H9 (cell line): ENCODE data around the gene C1orf116. TPM values are rescaled to one million over a fixed set of nuclear protein-coding genes. Genes with fewer than 3 reads are reported as not detected.

Source experiments
- DNase-seq: peaks from one replicate; pipeline ENCODE4 v3.0.0-alpha.2; 2017
- H2AFZ ChIP-seq: one replicate; pipeline ENCODE4 v1.6.1; 2013; ENCODE audit warnings: mild to moderate bottlenecking, low read length, control low read depth, moderate library complexity
- H2AK5ac ChIP-seq: 2 replicates; pipeline ENCODE4 v1.6.1; 2013; ENCODE audit warnings: low read length, control low read depth, mixed read lengths; ENCODE audit not compliant: insufficient read length
- H2BK120ac ChIP-seq: one replicate; pipeline ENCODE4 v1.6.1; 2013; ENCODE audit warnings: low read depth, mild to moderate bottlenecking, low read length, control low read depth, inconsistent platforms; ENCODE audit not compliant: poor library complexity, severe bottlenecking
- H2BK12ac ChIP-seq: 2 replicates; pipeline ENCODE4 v1.6.1; 2013; ENCODE audit warnings: low read length, control low read depth, mixed read lengths, low read depth; ENCODE audit not compliant: insufficient read length
- H2BK15ac ChIP-seq: 2 replicates; pipeline ENCODE4 v1.6.1; 2013; ENCODE audit warnings: low read depth, low read length, control low read depth
- H2BK20ac ChIP-seq: one replicate; pipeline ENCODE4 v1.6.1; 2013; ENCODE audit warnings: low read depth, mild to moderate bottlenecking, low read length, control low read depth, inconsistent platforms; ENCODE audit not compliant: poor library complexity, severe bottlenecking
- H2BK5ac ChIP-seq: 2 replicates; pipeline ENCODE4 v1.6.1; 2013; ENCODE audit warnings: low read length, control low read depth, mixed read lengths; ENCODE audit not compliant: insufficient read length
- H3K14ac ChIP-seq: 2 replicates; pipeline ENCODE4 v1.6.1; 2013; ENCODE audit warnings: low read length, control low read depth; ENCODE audit not compliant: insufficient read depth
- H3K18ac ChIP-seq: 2 replicates; pipeline ENCODE4 v1.6.1; 2013; ENCODE audit warnings: low read depth, mild to moderate bottlenecking, mixed read lengths, low read length, control low read depth; ENCODE audit not compliant: insufficient read length
- H3K23ac ChIP-seq: 2 replicates; pipeline ENCODE4 v1.6.1; 2013; ENCODE audit warnings: low read length, control low read depth, mixed read lengths, low read depth; ENCODE audit not compliant: insufficient read length
- H3K23me2 ChIP-seq: 2 replicates; pipeline ENCODE4 v1.6.1; 2013; ENCODE audit warnings: low read depth, mild to moderate bottlenecking, mixed read lengths, low read length, control low read depth; ENCODE audit not compliant: insufficient read length, poor library complexity, severe bottlenecking
- H3K27ac ChIP-seq: 2 replicates; pipeline ENCODE4 v1.5.1; 2013; ENCODE audit warnings: low read length, control low read depth, mixed read lengths, low read depth; ENCODE audit not compliant: insufficient read length
- H3K27me3 ChIP-seq: 2 replicates; pipeline ENCODE4 v1.6.1; 2013; ENCODE audit warnings: low read length, control low read depth, inconsistent platforms; ENCODE audit not compliant: insufficient read depth
- H3K4ac ChIP-seq: 2 replicates; pipeline ENCODE4 v1.6.1; 2013; ENCODE audit warnings: low read depth, mild to moderate bottlenecking, control low read depth, inconsistent platforms, low read length, moderate library complexity
- H3K4me1 ChIP-seq: 2 replicates; pipeline ENCODE4 v1.6.1; 2013; ENCODE audit warnings: low read length, control low read depth, inconsistent platforms; ENCODE audit not compliant: insufficient read depth
- H3K4me2 ChIP-seq: 2 replicates; pipeline ENCODE4 v1.6.1; 2013; ENCODE audit warnings: low read length, control low read depth, mixed read lengths; ENCODE audit not compliant: insufficient read length, insufficient read depth
- H3K56ac ChIP-seq: 2 replicates; pipeline ENCODE4 v1.6.1; 2013; ENCODE audit warnings: low read depth, mild to moderate bottlenecking, mixed read lengths, low read length, control low read depth; ENCODE audit not compliant: insufficient read length
- H3K79me1 ChIP-seq: 2 replicates; pipeline ENCODE4 v1.6.1; 2013; ENCODE audit warnings: low read depth, mild to moderate bottlenecking, moderate library complexity, low read length, control low read depth, inconsistent platforms; ENCODE audit not compliant: insufficient read depth, poor library complexity, severe bottlenecking
- H3K79me2 ChIP-seq: 2 replicates; pipeline ENCODE4 v1.6.1; 2013; ENCODE audit warnings: low read length, control low read depth, inconsistent platforms; ENCODE audit not compliant: insufficient read depth
- H3K9ac ChIP-seq: 2 replicates; pipeline ENCODE4 v1.6.1; 2013; ENCODE audit warnings: low read length, control low read depth, mixed read lengths; ENCODE audit not compliant: insufficient read length; ENCODE audit errors: extremely low read depth
- H3K9me3 ChIP-seq: one replicate; pipeline ENCODE4 v1.6.1; 2013; ENCODE audit warnings: low read depth, low read length, inconsistent platforms; ENCODE audit not compliant: control insufficient read depth
- H3T11ph ChIP-seq: one replicate; pipeline ENCODE4 v1.6.1; 2013; ENCODE audit warnings: mild to moderate bottlenecking, low read length, control low read depth, inconsistent platforms
- H4K20me1 ChIP-seq: one replicate; pipeline ENCODE4 v1.6.1; 2013; ENCODE audit not compliant: control insufficient read depth, insufficient read length, insufficient read depth
- H4K5ac ChIP-seq: 2 replicates; pipeline ENCODE4 v1.6.1; 2013; ENCODE audit warnings: low read depth, mild to moderate bottlenecking, mixed read lengths, low read length, control low read depth; ENCODE audit not compliant: insufficient read length
- H4K8ac ChIP-seq: replicated peaks from 2 replicates; pipeline ENCODE4 v1.6.1; 2013; ENCODE audit warnings: low read length, control low read depth, mixed read lengths, low read depth; ENCODE audit not compliant: insufficient read length
- H4K91ac ChIP-seq: 2 replicates; pipeline ENCODE4 v1.6.1; 2013; ENCODE audit warnings: low read depth, mild to moderate bottlenecking, moderate library complexity, mixed read lengths, low read length, control low read depth; ENCODE audit not compliant: insufficient read length
- H3K27ac Mint-ChIP-seq, 3 experiments: 2 replicates in 2 of 3; 3 replicates in 1 of 3; pipeline ENCODE4 v1.8.0; 2020 to 2021; ENCODE audit warnings: mixed read lengths in 3 of 3, mild to moderate bottlenecking in 1 of 3, moderate library complexity in 1 of 3
- H3K27me3 Mint-ChIP-seq: 2 replicates; pipeline ENCODE4 v1.8.0; 2021; ENCODE audit warnings: low read depth, mild to moderate bottlenecking, moderate library complexity, mixed read lengths
- H3K36me3 Mint-ChIP-seq, 3 experiments: 2 replicates in 2 of 3; 3 replicates in 1 of 3; pipeline ENCODE4 v1.8.0; 2020 to 2021; ENCODE audit warnings: low read depth in 3 of 3, mixed read lengths in 3 of 3; ENCODE audit not compliant: insufficient read depth in 1 of 3
- H3K4me1 Mint-ChIP-seq, 2 experiments: 2 replicates each; pipeline ENCODE4 v1.8.0; 2020; ENCODE audit warnings: mixed read lengths in 2 of 2
- H3K4me3 Mint-ChIP-seq, 2 experiments: 2 replicates in 1 of 2; 3 replicates in 1 of 2; pipeline ENCODE4 v1.8.0; 2020 to 2021; ENCODE audit warnings: mild to moderate bottlenecking in 2 of 2, mixed read lengths in 2 of 2, moderate library complexity in 1 of 2
- H3K9me3 Mint-ChIP-seq, 2 experiments: 2 replicates in 1 of 2; 3 replicates in 1 of 2; pipeline ENCODE4 v1.8.0; 2020; ENCODE audit warnings: mild to moderate bottlenecking in 2 of 2, mixed read lengths in 2 of 2, moderate library complexity in 1 of 2
- WGBS: extraction: QIAGEN DNeasy Blood & Tissue Kit; methylation state at CpG from one replicate; pipeline ENCODE4 v1.1.7; 2013; ENCODE audit warnings: missing lambda C conversion rate, low lambda C conversion rate, mixed read lengths; ENCODE audit not compliant: insufficient read length; ENCODE audit errors: extremely low coverage; 5-methylcytosine and 5-hydroxymethylcytosine counted together
- total RNA-seq: library from RNA; stranded (reverse); gene quantifications from 2 replicates; pipeline ENCODE4 v1.2.1, GENCODE V29; 2021
- TF ChIP-seq, protein P1 (sequence below): fragments of 200-600 bp; sonication (generic); conservative IDR thresholded peaks from 3 replicates; pipeline ENCODE4 v1.8.0; 2021; ENCODE audit warnings: antibody characterized with exemption, mild to moderate bottlenecking

The C1orf116 gene
- total RNA-seq, 1 experiment from 2014 or later = 0.48 TPM

DNA sequence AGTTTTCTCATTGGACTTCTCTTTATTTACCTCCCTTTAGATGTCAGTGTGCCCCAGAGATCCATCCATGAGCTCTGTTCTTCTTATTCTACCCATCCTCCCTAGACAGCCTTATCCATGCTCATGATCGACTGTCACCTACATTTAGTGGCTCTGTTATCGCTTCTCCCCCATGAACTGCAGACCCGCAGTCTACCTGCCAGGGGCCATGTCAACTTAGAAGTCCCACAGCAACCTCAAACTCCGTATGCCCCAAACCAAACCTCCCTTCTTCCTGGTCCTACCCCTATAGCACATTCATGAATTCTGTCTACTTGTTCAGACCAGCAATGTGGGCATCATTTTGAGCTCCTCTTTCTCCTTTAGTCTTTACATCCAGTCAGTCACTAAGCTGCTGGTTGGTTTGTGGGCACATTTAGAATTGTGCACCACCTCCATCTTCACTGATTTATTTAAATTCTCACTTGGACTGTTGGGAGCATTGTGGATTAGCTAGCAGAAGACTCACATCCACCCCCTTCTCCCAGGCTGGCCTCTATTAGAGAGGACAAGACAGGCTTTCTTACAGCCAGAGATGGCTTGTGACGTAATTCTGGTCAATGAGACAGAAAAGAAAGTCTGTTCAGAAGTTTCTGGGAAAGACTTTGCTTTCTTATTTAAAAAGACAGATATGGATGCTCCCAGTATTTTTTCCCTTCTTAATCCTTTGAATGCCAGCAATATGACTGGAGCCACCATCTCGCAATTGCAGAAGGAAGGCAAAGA is 19.1 kb downstream of the C1orf116 start:
- Histone ChIP-seq H4K91ac (no peak overlapping the region), H3K4me2 (no peak overlapping the region), H3K23me2 (no peaks in the 10 kb centered on the region), H4K8ac (no peak overlapping the region), H3K9me3 (no peaks in the 10 kb centered on the region), H2BK120ac (no peak overlapping the region), H3K56ac (no peak overlapping the region), H4K20me1 (no peaks in the 10 kb centered on the region), H3K4ac (no peak overlapping the region), H3K9ac (no peak overlapping the region), H3K27ac (no peak overlapping the region), H3K79me2 (no peaks in the 10 kb centered on the region), H3K27me3 (no peaks in the 10 kb centered on the region), H3K14ac (no peak overlapping the region), H2AFZ (no peak overlapping the region), H2BK15ac (no peak overlapping the region), H3T11ph (no peak overlapping the region), H2AK5ac (no peak overlapping the region), H2BK5ac (no peak overlapping the region), H3K18ac (no peak overlapping the region), H3K23ac (no peak overlapping the region), H3K4me1 (no peaks in the 10 kb centered on the region), H2BK12ac (no peak overlapping the region), H4K5ac (no peak overlapping the region), H2BK20ac (no peak overlapping the region), H3K79me1 (no peaks in the 10 kb centered on the region)
- Mint-ChIP-seq H3K9me3 (no peaks in the 10 kb centered on the region), H3K36me3 (no peaks in the 10 kb centered on the region), H3K27me3 (peaks cover 30% of the 10 kb centered on the region), H3K4me3 (no peak overlapping the region), H3K27ac (no peak overlapping the region), H3K4me1 (no peaks in the 10 kb centered on the region)
- WGBS = no CpG with 5 or more reads among the region's 6 CpGs
- TF ChIP-seq, protein P1, sequence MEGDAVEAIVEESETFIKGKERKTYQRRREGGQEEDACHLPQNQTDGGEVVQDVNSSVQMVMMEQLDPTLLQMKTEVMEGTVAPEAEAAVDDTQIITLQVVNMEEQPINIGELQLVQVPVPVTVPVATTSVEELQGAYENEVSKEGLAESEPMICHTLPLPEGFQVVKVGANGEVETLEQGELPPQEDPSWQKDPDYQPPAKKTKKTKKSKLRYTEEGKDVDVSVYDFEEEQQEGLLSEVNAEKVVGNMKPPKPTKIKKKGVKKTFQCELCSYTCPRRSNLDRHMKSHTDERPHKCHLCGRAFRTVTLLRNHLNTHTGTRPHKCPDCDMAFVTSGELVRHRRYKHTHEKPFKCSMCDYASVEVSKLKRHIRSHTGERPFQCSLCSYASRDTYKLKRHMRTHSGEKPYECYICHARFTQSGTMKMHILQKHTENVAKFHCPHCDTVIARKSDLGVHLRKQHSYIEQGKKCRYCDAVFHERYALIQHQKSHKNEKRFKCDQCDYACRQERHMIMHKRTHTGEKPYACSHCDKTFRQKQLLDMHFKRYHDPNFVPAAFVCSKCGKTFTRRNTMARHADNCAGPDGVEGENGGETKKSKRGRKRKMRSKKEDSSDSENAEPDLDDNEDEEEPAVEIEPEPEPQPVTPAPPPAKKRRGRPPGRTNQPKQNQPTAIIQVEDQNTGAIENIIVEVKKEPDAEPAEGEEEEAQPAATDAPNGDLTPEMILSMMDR = no peak
- DNase-seq = no peak
